ENCODE results near the gene HIRA.

DNA sequence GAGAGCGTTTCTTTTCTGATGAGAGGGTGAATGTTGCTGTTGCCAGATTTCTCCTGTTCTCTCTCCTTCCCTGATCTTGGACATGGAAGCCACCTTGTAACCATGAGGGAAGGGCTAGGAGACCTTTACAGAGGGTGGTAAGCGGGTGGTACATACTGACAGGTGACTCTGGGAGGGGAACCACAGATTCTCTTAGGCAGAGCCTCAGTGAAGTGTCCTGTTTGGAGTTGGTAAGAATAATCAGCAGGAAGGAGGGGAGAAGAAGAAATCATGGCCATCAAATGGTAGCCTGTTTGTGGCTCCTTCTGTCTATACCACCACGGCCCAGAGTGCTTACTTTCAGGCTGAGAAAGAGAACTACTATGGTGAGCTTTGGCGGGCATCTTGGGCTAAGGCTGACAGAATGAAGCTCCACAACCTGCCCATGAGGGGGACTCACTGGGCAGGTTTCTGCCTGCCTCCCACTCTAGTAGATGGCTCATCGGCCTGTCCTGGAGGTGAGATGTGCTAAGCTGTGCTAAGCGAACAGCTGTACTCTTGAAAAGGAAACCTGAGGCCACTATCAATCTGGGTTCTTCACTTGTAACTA, 84.8 kb downstream of the HIRA start:
- TF ChIP-seq EZH2 (IDR thresholded peaks at IDR 0.05; ENCODE audit: borderline replicate concordance, low read depth, low read length, poor library complexity, severe bottlenecking), result no peak
- TF ChIP-seq, protein P1, sequence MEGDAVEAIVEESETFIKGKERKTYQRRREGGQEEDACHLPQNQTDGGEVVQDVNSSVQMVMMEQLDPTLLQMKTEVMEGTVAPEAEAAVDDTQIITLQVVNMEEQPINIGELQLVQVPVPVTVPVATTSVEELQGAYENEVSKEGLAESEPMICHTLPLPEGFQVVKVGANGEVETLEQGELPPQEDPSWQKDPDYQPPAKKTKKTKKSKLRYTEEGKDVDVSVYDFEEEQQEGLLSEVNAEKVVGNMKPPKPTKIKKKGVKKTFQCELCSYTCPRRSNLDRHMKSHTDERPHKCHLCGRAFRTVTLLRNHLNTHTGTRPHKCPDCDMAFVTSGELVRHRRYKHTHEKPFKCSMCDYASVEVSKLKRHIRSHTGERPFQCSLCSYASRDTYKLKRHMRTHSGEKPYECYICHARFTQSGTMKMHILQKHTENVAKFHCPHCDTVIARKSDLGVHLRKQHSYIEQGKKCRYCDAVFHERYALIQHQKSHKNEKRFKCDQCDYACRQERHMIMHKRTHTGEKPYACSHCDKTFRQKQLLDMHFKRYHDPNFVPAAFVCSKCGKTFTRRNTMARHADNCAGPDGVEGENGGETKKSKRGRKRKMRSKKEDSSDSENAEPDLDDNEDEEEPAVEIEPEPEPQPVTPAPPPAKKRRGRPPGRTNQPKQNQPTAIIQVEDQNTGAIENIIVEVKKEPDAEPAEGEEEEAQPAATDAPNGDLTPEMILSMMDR (conservative IDR thresholded peaks at IDR 0.05; ENCODE audit: low read depth, low read length), result no peak
